ENCODE results near the gene HAGH.
A peak's percentile ranks its signal among the peaks of the same experiment; 100 is the strongest.

Gene HAGH

DNA sequence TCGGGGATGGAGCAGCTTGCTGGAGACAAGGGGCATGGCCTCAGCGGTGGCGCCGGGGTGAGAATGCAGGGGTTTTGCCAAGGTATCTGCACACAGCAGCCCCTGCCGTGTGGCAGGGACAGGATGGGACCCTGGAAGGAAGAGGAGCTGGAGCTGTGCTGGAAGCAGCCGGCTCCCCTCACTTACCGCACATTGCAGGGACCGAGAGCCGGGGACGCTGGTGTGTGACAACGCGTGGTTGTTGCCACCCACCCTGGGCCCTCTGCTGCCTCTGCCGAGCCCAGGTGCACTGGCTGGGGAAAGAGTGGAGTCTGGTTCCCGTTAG is 40.8 kb downstream of the HAGH start:
- no peak for DNase-seq

DNA sequence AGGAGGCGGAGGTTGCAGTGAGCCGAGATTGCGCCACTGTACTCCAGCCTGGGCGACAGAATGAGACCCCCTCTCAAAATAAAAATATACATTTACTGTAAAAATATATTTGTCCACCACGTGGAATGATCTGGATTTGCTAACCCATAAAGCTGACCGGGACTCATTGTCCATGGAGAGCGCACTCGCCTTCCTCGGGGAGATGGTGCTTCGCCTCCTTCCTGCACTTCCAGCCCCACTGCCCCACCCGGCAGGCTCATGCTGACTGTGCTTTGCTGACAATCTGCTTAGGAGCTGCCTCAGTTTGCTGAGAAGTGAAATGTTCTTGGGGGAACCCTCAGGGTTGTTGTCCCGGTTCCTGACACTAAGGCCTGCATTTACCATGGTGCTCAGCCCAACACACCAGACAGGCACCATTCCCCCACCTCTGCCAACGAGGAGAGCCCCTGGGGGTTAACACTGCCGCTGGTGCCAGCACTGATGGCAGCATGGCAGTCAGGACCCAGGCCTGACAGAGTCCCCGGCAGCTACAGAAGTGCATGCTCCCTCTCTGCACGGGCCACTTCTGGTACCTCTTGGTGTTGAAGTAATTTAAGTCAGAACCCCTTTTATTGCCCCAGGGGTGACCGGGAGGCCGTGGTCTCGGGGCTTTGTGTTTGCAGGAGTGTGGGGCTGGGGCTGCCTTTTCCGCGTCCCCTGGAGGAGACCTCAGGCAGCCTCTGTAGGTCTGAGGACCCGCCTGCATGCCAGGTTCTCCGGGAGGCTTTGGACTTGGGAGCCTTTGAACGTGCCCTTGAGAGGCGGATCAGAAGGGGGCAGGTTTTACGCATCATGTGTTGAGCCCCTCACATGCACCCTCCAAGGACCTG is 41.4 kb downstream of the HAGH start:
- DNase-seq: no peak

DNA sequence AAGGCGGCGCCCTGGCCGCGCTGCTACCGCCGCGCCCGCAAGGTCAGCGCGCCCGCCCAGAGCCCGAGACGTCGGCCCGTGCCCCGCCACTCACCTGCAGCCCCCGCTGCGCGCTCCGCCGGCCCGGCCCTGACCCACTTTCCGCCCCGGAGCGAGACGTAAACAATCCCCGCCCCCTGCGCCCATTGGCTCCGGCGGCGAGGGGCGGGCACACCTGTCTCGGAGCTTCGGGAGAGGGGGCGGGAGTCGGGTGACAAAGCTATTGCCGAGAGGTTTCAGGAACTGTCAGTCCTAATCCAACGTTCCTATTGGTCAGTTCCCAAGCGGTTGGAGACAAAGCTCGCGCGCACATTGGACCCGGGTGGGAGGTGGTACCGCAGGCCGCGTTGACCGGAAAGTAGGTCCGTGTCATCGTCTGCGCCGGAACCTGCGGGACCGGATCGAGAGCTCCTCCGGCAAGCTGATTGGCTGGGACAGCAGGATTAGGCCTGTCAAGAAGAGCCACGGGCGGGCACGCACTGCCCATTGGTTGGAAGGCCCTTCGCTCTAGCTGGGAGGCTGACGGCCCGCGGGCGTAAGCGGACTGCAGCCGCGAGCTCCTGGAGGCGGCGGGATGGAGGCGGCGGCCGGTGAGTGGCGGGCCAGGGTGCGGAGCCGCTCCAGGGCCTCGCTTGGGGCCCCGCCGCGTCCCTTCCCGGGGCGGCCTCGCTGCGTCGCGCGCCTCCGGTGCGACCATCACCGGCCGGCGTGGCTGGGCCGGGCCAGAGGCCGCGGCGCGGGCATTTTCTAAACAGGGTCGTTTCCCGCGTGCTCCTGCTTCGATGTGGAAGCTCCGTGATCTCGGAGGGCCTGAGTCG is 44.0 kb downstream of the HAGH start, which contains the start of the genes NUBP2 and SPSB3:
Gene NUBP2 (plus strand): TSS at position 553 of the 857 bp plus-strand sequence. CDS start 61 bp downstream, at position 614.
Gene SPSB3 (minus strand): TSS at position 164 of the 857 bp plus-strand sequence. CDS start 1,088 bp downstream, outside the sequence.
- DNase-seq: peak; percentile 92

DNA sequence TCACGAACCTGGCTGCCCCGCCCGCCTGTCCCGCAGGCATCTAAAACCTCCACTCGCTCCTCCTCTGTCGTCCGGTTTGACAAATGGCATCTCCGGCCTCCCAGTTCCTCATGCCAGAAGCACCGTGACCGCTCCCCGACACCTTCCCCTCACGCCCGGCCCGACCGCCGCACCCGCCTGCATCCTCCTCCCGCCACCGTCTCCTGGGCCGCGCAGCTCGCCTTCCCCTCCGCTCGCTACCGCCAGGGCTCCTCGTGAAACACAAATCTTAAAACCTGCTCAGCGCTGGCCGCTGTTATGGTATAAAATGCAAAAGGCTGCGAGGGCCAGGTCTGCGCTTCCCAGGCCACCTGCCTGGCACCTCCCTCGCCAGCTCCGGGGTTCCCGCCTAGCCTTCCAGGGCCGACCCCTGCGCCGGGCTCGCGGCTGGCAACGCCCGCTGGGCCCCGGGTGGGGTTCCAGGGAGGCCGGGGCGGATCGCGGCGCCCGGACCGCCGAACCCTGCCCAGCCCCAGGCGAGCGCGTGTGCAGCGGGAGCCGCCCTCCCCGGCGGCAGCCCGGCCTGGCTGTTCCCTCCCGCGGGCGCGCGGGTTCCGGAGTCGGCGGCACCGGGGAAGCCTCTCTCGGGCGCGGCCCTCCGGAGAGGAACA is 44.7 kb downstream of the HAGH start:
- DNase-seq: no peak

GRCh38 chr16:1781254-1781653 is 45.4 kb downstream of the HAGH start:
- no peak for DNase-seq

GRCh38 chr16:1780677-1781072 is 46.0 kb downstream of the HAGH start:
- no peak for DNase-seq

GRCh38 chr16:1779741-1780676 is 46.6 kb downstream of the HAGH start:
- DNase-seq: no peak

DNA sequence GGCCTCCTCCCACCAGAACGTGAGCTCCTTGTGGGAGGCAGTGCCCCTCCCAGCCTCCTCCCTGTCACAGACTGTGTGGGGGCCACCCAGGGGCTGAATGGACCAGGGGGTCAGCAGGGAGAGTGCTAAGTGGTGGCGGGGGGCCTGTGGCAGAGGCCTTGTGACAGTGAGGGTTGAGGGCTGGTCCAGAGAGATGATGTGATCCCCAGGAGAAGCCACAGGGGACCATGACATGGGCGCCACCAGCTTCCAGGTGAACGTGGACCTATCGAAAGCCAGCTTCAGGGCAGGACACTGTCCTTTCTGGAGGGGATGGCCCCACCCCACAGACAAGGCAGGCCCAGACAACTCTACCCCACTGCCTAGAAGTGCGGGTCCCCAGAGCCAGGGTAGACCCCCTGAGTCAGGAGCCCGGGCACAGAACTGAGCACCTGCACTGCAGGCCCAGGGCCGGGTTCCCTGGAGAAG is 47.4 kb downstream of the HAGH start:
- no peak for DNase-seq

DNA sequence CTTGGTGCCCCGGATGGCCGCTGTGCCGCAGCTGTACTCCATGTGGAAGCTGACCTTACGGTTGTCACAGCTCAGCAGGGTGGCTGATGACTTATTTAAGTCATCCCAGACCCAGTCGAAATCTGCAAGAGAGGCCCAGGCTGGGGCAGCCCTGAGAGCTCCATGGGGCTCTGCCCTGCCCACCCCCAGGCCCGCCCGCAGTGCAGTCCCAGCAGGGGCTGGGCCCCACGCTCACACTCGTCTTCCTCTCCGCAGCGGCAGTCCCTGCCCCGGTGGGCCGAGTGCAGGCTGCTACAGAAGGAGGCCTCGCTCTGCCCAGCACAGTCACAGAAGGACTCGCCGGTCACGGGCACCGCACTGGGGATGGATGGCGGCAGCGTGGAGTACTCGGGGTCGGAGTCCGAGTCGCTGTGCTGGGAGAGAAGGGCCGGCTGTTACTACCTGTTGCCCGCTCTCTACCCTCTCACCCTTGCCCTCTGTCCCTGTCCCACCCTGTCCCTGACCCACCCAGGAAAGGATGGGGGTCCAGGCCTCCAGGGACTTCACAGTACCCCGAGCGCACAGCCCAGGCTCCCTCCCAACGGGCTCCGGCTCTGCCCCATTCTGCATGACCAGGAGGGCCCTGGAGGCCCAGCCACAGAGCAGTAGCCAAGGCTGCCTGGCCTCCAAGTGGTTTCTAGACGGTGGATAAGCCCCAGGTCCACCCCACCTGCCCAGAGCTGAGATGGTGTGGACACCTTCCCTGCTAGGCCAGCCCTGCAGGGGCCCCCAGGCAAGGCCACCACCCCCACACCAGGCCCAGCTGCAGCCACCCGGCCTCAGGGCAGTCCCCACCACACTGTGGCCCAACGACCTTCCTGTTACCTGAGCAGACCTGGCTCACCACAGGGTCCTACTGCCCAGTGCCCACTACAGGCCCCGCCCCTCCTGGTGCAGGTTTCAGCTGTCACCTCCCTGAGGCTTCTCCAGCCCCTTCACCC is 48.1 kb downstream of the HAGH start:
- DNase-seq: no peak

GRCh38 chr16:1777375-1778199 is 49.0 kb downstream of the HAGH start:
- no peak for DNase-seq

- no peak for DNase-seq
Measured at GRCh38 chr16:1776991-1777374, 49.6 kb downstream of the HAGH start.

DNA sequence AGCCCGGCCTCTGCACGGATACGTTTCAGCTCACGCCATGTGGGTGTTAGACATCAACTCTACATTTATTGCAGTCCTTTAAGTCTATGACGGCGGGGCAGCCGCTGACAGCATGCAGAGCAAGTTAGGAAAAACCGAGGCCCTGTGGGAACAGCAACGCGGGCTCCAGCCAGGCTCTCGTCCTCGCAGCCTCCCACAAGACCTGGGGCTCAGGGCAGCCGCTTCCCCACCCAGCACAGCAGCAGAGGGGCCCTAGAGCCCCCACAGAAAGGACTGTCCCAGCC is 50.0 kb downstream of the HAGH start:
- no peak for DNase-seq

DNA sequence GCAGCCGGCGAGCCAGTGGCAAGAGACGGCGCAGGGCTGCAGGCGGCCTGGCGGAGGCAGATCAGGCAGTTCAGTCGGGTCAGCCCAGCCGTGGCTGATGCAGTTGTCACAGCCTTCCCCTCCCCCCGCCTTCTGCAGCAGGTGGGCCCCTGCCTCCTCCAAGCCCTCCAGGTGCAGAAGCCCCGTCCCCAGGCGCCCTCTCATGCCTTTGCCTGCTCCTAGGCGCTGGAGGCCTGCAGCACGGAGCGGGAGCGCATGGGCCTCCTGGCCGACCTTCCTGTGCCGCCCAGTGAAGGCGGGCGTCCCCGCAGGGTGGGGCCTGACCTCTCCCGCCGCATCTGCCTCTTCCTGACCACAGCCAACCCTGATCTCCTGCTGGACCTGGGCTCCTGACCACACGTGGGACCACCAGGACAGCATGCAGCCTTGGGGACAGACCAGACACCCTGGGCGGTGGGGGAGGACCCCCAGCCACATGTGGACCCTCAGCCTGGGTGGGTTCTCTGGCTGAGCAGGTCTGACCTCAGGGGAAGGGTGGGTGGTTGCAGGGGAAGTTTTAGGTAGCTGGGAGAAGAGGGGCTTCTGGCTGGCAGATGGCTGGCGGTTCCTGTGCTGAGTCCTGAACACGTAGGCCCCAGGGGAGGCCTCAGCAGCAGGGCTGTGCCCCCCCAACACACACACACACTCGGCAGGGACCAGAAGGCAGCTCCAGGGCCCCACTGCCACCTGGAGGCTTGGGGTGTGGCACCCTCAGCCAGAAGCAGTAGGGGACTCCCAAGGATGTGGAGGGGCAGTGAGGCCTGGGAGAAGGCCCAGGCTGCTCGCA is 50.6 kb downstream of the HAGH start:
- DNase-seq: no peak

DNA sequence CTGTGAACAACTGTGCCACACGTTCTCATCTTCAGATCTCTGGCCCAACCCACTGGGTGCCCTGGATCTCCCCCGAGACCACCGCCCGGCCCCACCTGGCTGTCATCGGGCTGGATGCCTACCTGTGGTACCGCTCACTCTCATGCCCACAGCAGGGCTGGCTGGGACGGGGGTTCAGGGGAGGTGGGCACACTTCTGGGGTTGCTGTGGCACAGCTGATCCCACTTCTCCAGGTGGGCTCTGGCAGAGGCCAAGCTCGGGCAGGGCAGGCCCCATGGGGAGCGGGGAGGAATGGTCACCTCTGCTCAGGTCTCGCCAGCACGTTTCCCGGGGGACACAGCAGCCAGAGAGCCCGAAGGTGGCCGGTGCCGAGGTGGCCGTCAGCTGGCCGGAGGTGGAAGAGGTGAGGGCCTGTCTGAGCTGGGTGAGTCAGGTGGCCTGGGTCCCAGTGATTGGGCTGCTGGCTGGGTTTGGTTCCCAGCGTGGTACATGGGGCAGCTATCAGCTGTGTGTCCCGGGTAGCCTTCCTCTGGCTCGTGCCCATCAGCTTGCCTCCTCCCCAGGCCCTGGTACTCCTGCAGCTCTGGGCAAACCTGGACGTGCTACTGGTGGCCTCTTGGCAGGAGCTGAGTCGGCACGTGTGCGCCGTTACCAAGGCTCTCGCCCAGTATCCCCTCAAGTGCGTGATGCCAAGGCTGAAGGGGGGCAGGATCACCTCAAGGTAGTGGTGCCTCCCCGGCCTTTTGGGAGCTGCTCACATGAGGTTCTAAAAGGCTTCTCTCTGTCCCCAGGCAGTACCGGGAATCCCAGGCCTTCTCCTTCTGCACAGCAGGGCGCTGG is 51.4 kb downstream of the HAGH start:
- DNase-seq: no peak

GRCh38 chr16:1774448-1774780 is 52.2 kb downstream of the HAGH start:
- DNase-seq: no peak

DNA sequence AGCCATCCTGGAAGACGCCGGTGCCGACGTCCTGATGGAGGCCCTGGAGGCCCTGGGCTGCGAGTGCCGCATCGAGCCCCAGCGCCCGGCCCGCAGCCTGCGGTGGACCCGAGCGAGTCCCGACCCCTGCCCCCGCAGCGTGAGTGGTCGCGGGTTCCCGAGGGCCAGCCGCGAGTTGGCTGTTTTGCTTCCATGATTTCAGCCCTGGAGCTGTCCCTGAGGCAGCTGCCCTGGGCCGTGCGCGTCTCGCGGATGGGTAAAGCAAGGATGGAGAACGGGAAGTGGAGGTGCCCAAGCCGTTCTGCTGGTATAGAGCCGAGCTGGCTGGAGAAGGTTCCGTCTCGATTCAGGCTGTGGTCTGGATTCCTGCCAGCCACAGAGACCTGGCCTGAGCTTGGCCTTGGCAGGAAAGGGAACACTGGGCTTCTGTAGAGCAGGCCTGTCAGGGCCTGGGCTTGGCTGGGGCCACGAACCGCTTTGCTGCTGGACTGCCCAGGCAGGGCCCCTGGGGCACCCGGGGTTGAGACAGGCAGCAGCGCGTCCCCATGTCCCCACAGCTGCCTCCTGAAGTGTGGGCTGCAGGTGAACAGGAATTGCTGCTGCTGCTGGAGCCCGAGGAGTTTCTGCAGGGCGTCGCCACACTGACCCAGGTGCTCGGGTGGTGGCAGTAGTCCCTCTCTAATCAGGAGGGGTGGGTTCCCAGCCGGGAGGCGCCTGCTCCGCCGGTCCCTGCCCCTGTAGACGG is 52.8 kb downstream of the HAGH start:
- no peak for DNase-seq

DNA sequence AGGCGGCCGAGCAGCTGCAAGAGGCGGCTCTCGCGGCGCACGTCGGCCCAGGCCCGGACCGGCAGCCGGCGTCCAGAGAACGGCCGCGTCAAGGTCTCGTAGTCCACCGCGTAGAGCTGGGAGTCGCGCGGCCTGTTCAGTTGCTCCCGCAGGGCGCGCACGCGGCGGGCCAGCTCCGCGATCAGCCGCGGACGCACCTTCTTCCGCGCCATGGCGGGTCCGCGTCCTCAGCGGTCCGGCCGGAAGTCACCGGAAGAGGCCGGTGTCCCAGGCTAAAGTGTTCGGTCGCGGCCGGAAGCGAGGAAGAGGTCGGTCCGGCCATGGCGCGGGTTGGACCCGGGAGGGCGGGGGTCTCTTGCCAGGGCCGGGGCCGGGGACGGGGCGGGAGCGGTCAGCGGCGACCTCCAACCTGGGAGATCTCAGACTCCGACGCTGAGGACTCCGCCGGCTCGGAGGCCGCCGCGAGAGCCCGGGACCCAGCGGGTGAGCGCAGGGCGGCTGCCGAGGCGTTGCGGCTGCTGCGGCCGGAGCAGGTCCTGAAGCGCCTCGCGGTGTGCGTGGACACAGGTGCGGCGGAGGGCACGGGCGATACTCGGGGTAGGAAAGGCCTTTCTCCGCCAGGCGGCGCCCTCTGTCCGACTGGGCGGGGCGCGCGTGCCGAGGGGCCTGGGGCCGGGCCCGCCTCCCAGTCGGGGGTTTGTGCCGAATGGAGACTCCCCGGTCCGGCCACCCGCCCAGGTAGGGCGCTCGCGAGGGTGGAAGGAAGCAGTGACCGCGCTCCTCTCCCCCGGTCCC is 53.5 kb downstream of the HAGH start, which contains the start of gene MRPS34:
Gene MRPS34 (minus strand): TSS at position 227 of the 795 bp plus-strand sequence. CDS start 15 bp downstream, at position 212.
- peak; percentile 81 for DNase-seq

All from activated T-cell treated with anti-CD3 and anti-CD28 coated beads, Interleukin-2, amount 50 U/mL, for 1 hour (primary cell).